HepG2 (cell line): ENCODE results near the gene TUBGCP4. TPM values are rescaled to one million over a fixed set of nuclear protein-coding genes. Genes with fewer than 3 reads are reported as not detected.
A peak's percentile ranks its signal among the peaks of the same experiment; 100 is the strongest.

Source experiments
- ARNTL ChIP-seq: sonication (generic); formaldehyde crosslinking; IDR thresholded peaks from 2 replicates; pipeline ENCODE4 v1.4.0; 2020; ENCODE audit warnings: mild to moderate bottlenecking, missing genetic modification reagents
- ATF7 ChIP-seq, 2 experiments: fragments of 450-650 bp in 1 of 2; sonication (generic) in 1 of 2; formaldehyde crosslinking in 1 of 2; IDR thresholded peaks; 2 replicates each; pipeline versions ENCODE4 v1.4.0 to v1.6.1; 2016 to 2020; ENCODE audit warnings: antibody characterized with exemption in 1 of 2, mild to moderate bottlenecking in 1 of 2, missing genetic modification reagents in 1 of 2
- BATF2 ChIP-seq: sonication (generic); formaldehyde crosslinking; IDR thresholded peaks from 2 replicates; pipeline ENCODE4 v1.8.0; 2022; ENCODE audit warnings: mild to moderate bottlenecking, missing genetic modification reagents, moderate library complexity
- CBX1 ChIP-seq: IDR thresholded peaks from one replicate; pipeline ENCODE4 v1.6.1; 2016; ENCODE audit warnings: antibody characterized with exemption, low read depth
- CEBPB ChIP-seq: IDR thresholded peaks from 2 replicates; pipeline ENCODE4 v1.6.1; 2011; ENCODE audit warnings: low read depth, low read length, improper control_type of control experiment, borderline replicate concordance
- CERS6 ChIP-seq: sonication (generic); formaldehyde crosslinking; IDR thresholded peaks from 2 replicates; pipeline ENCODE4 v1.5.0; 2020; ENCODE audit warnings: missing genetic modification reagents
- DR1 ChIP-seq: sonication (generic); formaldehyde crosslinking; IDR thresholded peaks from 2 replicates; pipeline ENCODE4 v1.8.0; 2021; ENCODE audit warnings: mild to moderate bottlenecking, missing genetic modification reagents, inconsistent platforms
- KAT7 ChIP-seq: IDR thresholded peaks from 2 replicates; pipeline ENCODE4 v1.6.1; 2018; ENCODE audit warnings: borderline replicate concordance, missing compliant biosample characterization
- MTA3 ChIP-seq: sonication (generic); formaldehyde crosslinking; IDR thresholded peaks from 2 replicates; pipeline ENCODE4 v1.4.0; 2020; ENCODE audit warnings: missing genetic modification reagents
- NAIF1 ChIP-seq: sonication (generic); formaldehyde crosslinking; IDR thresholded peaks from 2 replicates; pipeline ENCODE4 v1.5.0; 2020; ENCODE audit warnings: mild to moderate bottlenecking, missing genetic modification reagents, borderline replicate concordance
- PAWR ChIP-seq: sonication (generic); formaldehyde crosslinking; IDR thresholded peaks from 2 replicates; pipeline ENCODE4 v1.4.0; 2020; ENCODE audit warnings: missing genetic modification reagents, mild to moderate bottlenecking, borderline replicate concordance
- RFX3 ChIP-seq: IDR thresholded peaks from 2 replicates; pipeline ENCODE4 v1.6.1; 2016; ENCODE audit warnings: missing biosample characterization, missing genetic modification reagents
- SP5 ChIP-seq: IDR thresholded peaks from 2 replicates; pipeline ENCODE4 v1.6.1; 2016; ENCODE audit warnings: low read depth, borderline replicate concordance
- SRSF9 ChIP-seq: fragments of 200-400 bp; formaldehyde crosslinking; IDR thresholded peaks from 2 replicates; pipeline ENCODE4 v1.6.1; 2018; ENCODE audit warnings: borderline replicate concordance, mild to moderate bottlenecking, low read depth, low read length; ENCODE audit not compliant: insufficient read depth, poor library complexity, severe bottlenecking
- TARDBP ChIP-seq: sonication (generic); formaldehyde crosslinking; IDR thresholded peaks from 2 replicates; pipeline ENCODE4 v1.8.0; 2022; ENCODE audit warnings: mild to moderate bottlenecking, missing genetic modification reagents
- TBX3 ChIP-seq: fragments of 450-650 bp; IDR thresholded peaks from 2 replicates; pipeline ENCODE4 v1.6.1; 2017; ENCODE audit warnings: antibody characterized with exemption, mild to moderate bottlenecking, inconsistent platforms, borderline replicate concordance
- ZBTB2 ChIP-seq: sonication (generic); formaldehyde crosslinking; IDR thresholded peaks from 2 replicates; pipeline ENCODE4 v1.8.0; 2022; ENCODE audit warnings: low read depth, missing genetic modification reagents
- ZBTB43 ChIP-seq: sonication (generic); formaldehyde crosslinking; conservative IDR thresholded peaks from 2 replicates; pipeline ENCODE4 v1.4.0; 2020; ENCODE audit warnings: missing genetic modification reagents
- ZNF232 ChIP-seq: sonication (generic); formaldehyde crosslinking; IDR thresholded peaks from 2 replicates; pipeline ENCODE4 v1.4.0; 2020; ENCODE audit warnings: missing genetic modification reagents, borderline replicate concordance
- ZNF567 ChIP-seq: sonication (generic); formaldehyde crosslinking; IDR thresholded peaks from 2 replicates; pipeline ENCODE4 v1.8.1; 2023; ENCODE audit warnings: mild to moderate bottlenecking, missing genetic modification reagents, borderline replicate concordance
- ZNF777 ChIP-seq: sonication (generic); formaldehyde crosslinking; IDR thresholded peaks from 2 replicates; pipeline ENCODE4 v1.4.0; 2020; ENCODE audit warnings: missing genetic modification reagents
- ZSCAN29 ChIP-seq: sonication (generic); formaldehyde crosslinking; conservative IDR thresholded peaks from 2 replicates; pipeline ENCODE4 v1.4.0; 2020; ENCODE audit warnings: mild to moderate bottlenecking, missing genetic modification reagents
- polyA plus RNA-seq, 8 experiments: library from polyadenylated mRNA; depleted of rRNA in 3 of 8; stranded (reverse) in 7 of 8; unstranded in 1 of 8; fragments of >200 nt; fragmentation: Illumina TruSeq in 4 of 8; extraction: Trizol in 4 of 8; gene quantifications; 2 replicates each; pipeline versions ENCODE4 v1.2.1 to v1.2.3, GENCODE V29; 2011 to 2016; ENCODE audit warnings: low read depth in 4 of 8, missing spikeins in 1 of 8, mixed read lengths in 1 of 8; ENCODE audit not compliant: insufficient read depth in 1 of 8
- total RNA-seq, 5 experiments: library from RNA; depleted of rRNA; stranded (reverse); fragments of >200 nt; fragmentation: Illumina TruSeq; extraction: Trizol; gene quantifications; 2 replicates each; pipeline ENCODE4 v1.2.3, GENCODE V29; 2016; ENCODE audit warnings: low read depth in 1 of 5

The TUBGCP4 gene
- total and polyA plus RNA-seq, 2 of the 13 experiments (the other 11 are each of a cell fraction or from before 2014, with no cell fraction given), result 15.0 to 20.5 TPM

GRCh38 chr15:43329960-43330779 is 40.7 kb upstream of the TUBGCP4 start, which contains the start of gene LCMT2 (continued):
- TF ChIP-seq DR1 (CRISPR knock-in tag) (no peak), RFX3 (CRISPR knock-in tag) (peak; percentile 13; the same call in 1 of the 2 replicates), ZBTB43 (no peak; the same call in 1 of the 2 replicates), ZBTB2 (peak; percentile 64; the same call in 1 of the 2 replicates), ATF7 (IDR thresholded peaks at IDR 0.05) (no peak), ATF7 (CRISPR knock-in tag; IDR thresholded peaks at IDR 0.05) (no peak), ZNF567 (CRISPR knock-in tag) (peak; percentile 82; the same call in 1 of the 2 replicates), ZSCAN29 (CRISPR knock-in tag) (0 out of 2 replicates have a peak, but pooled peaks have one; percentile 66), SRSF9 (no peak), PAWR (CRISPR knock-in tag) (no peak), SP5 (CRISPR knock-in tag) (no peak), TBX3 (no peak; the same call in 1 of the 2 replicates), CEBPB (no peak), NAIF1 (CRISPR knock-in tag) (peak; percentile 94), MTA3 (no peak), BATF2 (CRISPR knock-in tag) (peak; percentile 78; the same call in 1 of the 2 replicates), ZNF777 (CRISPR knock-in tag) (no peak; the same call in 1 of the 2 replicates), CBX1 (no peak), KAT7 (CRISPR knock-in tag) (peak; percentile 92; the same call in 1 of the 2 replicates), ARNTL (0 out of 2 replicates have a peak, but pooled peaks have one; percentile 5), ZNF232 (no peak), TARDBP (CRISPR knock-in tag) (no peak), CERS6 (CRISPR knock-in tag) (0 out of 2 replicates have a peak, but pooled peaks have one; percentile 7)
